Loucy (cell line): ENCODE measurements around the gene DACH1.

Source experiments
- H2AFZ ChIP-seq: fragments of 200-600 bp; sonication (generic); 2 replicates; pipeline ENCODE4 v1.6.0; 2016; ENCODE audit warnings: antibody characterized with exemption, mild to moderate bottlenecking, low read length, moderate library complexity
- H3F3A ChIP-seq: fragments of 200-600 bp; 2 replicates; pipeline ENCODE4 v1.6.0; 2016; ENCODE audit warnings: antibody characterized with exemption, low read depth, mild to moderate bottlenecking
- H3K27me3 ChIP-seq: fragments of 200-600 bp; sonication (generic); 2 replicates; pipeline ENCODE4 v1.6.1; 2014; ENCODE audit warnings: low read length, mild to moderate bottlenecking; ENCODE audit not compliant: insufficient read depth, poor library complexity, severe bottlenecking
- H3K36me3 ChIP-seq: fragments of 200-600 bp; sonication (generic); 2 replicates; pipeline ENCODE4 v1.6.1; 2016; ENCODE audit warnings: low read length; ENCODE audit not compliant: insufficient read depth
- H3K4me1 ChIP-seq: fragments of 200-600 bp; sonication (generic); 2 replicates; pipeline ENCODE4 v1.5.1; 2014; ENCODE audit warnings: low read length, mild to moderate bottlenecking; ENCODE audit not compliant: insufficient read depth, poor library complexity, severe bottlenecking
- H3K4me2 ChIP-seq: fragments of 200-600 bp; sonication (generic); 2 replicates; pipeline ENCODE4 v1.6.0; 2014; ENCODE audit warnings: antibody characterized with exemption, low read length, low read depth, mild to moderate bottlenecking; ENCODE audit not compliant: poor library complexity, severe bottlenecking
- H3K4me3 ChIP-seq: fragments of 200-600 bp; sonication (generic); 2 replicates; pipeline ENCODE4 v1.5.1; 2014; ENCODE audit warnings: low read length, mild to moderate bottlenecking, mixed read lengths; ENCODE audit not compliant: poor library complexity, severe bottlenecking
- H3K79me2 ChIP-seq: fragments of 200-600 bp; sonication (generic); 2 replicates; pipeline ENCODE4 v1.6.1; 2014; ENCODE audit warnings: low read length; ENCODE audit not compliant: insufficient read depth
- H3K9ac ChIP-seq: fragments of 200-600 bp; sonication (generic); 2 replicates; pipeline ENCODE4 v1.6.0; 2014; ENCODE audit warnings: mild to moderate bottlenecking, low read depth, low read length, moderate library complexity; ENCODE audit not compliant: poor library complexity, severe bottlenecking
- H3K9me2 ChIP-seq: fragments of 200-600 bp; sonication (generic); replicated peaks from 2 replicates; pipeline ENCODE4 v1.6.1; 2016; ENCODE audit warnings: low read depth, low read length, mixed read lengths
- H3K9me3 ChIP-seq: fragments of 200-600 bp; sonication (generic); 2 replicates; pipeline ENCODE4 v1.6.1; 2014; ENCODE audit warnings: mild to moderate bottlenecking, antibody characterized with exemption, low read length, low read depth; ENCODE audit not compliant: insufficient read depth
- H4K20me1 ChIP-seq: fragments of 200-600 bp; sonication (generic); 2 replicates; pipeline ENCODE4 v1.6.0; 2014; ENCODE audit warnings: antibody characterized with exemption, low read length, mild to moderate bottlenecking; ENCODE audit not compliant: insufficient read depth, poor library complexity, severe bottlenecking
- CTCF ChIP-seq: fragments of 200-600 bp; sonication (generic); conservative IDR thresholded peaks from 2 replicates; pipeline ENCODE4 v1.5.1; 2014; ENCODE audit warnings: mild to moderate bottlenecking, antibody characterized with exemption, low read length
- EZH2phosphoT487 ChIP-seq: fragments of 200-600 bp; IDR thresholded peaks from 2 replicates; pipeline ENCODE4 v1.6.1; 2018; ENCODE audit warnings: antibody characterized with exemption, mild to moderate bottlenecking, moderate library complexity, borderline replicate concordance

DACH1 gene

GRCh38 chr13:71695662-71696061, 171.3 kb downstream of the DACH1 start:
- TF ChIP-seq CTCF (no peak), EZH2phosphoT487 (no peak)
- Histone ChIP-seq H3F3A (no peaks in the 10 kb centered on the region), H3K36me3 (no peaks in the 10 kb centered on the region), H3K9me2 (no peaks in the 10 kb centered on the region), H4K20me1 (no peaks in the 10 kb centered on the region), H2AFZ (no peak overlapping the region), H3K4me2 (no peak overlapping the region), H3K27me3 (no peaks in the 10 kb centered on the region), H3K4me1 (no peaks in the 10 kb centered on the region), H3K4me3 (no peak overlapping the region), H3K79me2 (no peaks in the 10 kb centered on the region), H3K9me3 (no peaks in the 10 kb centered on the region), H3K9ac (no peak overlapping the region)

DNA sequence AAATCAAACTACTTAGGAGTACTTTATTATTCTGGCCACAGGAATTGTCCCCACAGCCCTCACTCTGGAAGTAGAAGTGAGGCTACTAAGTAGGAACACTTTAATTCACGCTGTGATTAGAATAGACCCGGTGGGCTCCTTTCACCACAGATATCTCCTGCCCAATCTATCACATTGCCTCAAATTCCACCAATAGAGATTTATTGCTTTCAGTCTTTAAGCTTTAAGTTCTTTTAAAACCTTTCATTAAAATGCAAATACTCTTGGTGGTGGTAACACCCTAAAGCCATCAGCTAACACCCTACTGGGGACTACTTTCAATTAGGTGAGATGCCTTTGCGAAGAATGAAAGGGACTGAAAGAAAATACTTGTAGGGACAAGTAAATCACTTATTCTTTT, 181.9 kb downstream of the DACH1 start:
- H3K4me2 ChIP-seq: no peak overlapping the region
- no peaks in the 10 kb centered on the region for H3K27me3 ChIP-seq
- H3K4me1 ChIP-seq: no peaks in the 10 kb centered on the region
- no peak overlapping the region for H3K9ac ChIP-seq
- no peaks in the 10 kb centered on the region for H4K20me1 ChIP-seq
- TF ChIP-seq EZH2phosphoT487 (no peak), CTCF (no peak)
- H3F3A ChIP-seq: no peaks in the 10 kb centered on the region
- H3K79me2 ChIP-seq: no peaks in the 10 kb centered on the region
- H3K36me3 ChIP-seq: no peaks in the 10 kb centered on the region
- H2AFZ ChIP-seq: no peak overlapping the region
- no peak overlapping the region for H3K4me3 ChIP-seq
- no peaks in the 10 kb centered on the region for H3K9me3 ChIP-seq
- H3K9me2 ChIP-seq: no peaks in the 10 kb centered on the region

DNA sequence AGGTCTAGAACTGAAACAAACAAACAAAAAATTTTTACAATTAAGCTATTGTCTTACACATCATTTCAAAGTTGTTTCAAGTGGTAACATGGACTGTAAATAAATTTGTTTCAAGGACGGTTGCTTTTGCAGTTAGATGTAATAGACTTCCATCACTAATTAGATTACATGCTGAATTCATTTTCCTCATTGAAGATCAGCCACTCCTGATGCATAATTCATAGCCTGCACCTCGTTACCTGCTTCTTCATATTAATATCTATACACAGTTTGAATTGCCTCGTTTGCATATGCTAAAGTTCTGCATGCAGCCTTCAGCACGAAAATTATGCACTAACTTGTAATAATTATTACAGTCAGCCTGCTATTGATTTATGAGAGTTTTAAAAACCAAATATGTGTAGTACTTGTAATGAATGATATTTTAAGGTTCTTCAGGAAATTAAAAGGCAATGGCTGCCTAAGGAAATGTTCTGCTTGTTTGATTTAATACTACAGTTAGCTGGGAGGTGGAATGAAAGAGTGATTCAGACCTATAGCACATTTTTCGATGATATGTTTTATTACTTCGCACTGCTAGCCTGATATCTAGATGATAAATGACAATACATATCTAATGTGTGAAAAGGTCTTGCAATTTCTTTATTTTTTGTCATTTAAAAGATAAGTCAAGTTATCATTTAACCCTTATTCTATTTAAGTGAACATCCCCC, 184.9 kb downstream of the DACH1 start:
- Histone ChIP-seq H3K9ac (no peak overlapping the region), H3K4me3 (no peak overlapping the region), H3F3A (no peaks in the 10 kb centered on the region), H3K27me3 (no peaks in the 10 kb centered on the region), H3K4me2 (no peak overlapping the region), H3K9me2 (no peaks in the 10 kb centered on the region), H2AFZ (no peak overlapping the region), H3K4me1 (peaks cover 4% of the 10 kb centered on the region), H3K79me2 (no peaks in the 10 kb centered on the region), H3K36me3 (no peaks in the 10 kb centered on the region), H4K20me1 (no peaks in the 10 kb centered on the region), H3K9me3 (no peaks in the 10 kb centered on the region)
- TF ChIP-seq EZH2phosphoT487 (no peak), CTCF (no peak)
